K562 (cell line): Measurements from ENCODE around the gene KRT82. TPM values are rescaled to one million over a fixed set of nuclear protein-coding genes. Genes with fewer than 3 reads are reported as not detected.

ENCODE experiments used
- ATAC-seq: fragments of 200-7000 bp; cut with Tn5 transposase; 3 replicates; pipeline ENCODE4 v1.9.1; 2020; ENCODE audit warnings: moderate library complexity
- BruUV-seq: library from RNA; stranded (reverse); fragments of 400-500 nt; replicated peaks from 2 replicates; lab custom pipeline; 2021; lab: Mats Ljungman, UMichigan
- CTCF ChIA-PET: fragments of 300-600 bp; formaldehyde crosslinking; extraction: SDS; loops from one replicate; lab custom pipeline; 2021; ENCODE audit warnings: low intra/inter-chr PET ratio; lab: Yijun Ruan, JAX
- POLR2A ChIA-PET: fragments of 300-600, 350-650 bp; sonication (Branson Sonifier 250); formaldehyde crosslinking; extraction: SDS; loops from one replicate; lab custom pipeline; 2021; ENCODE audit warnings: antibody characterized with exemption, inconsistent platforms; lab: Yijun Ruan, JAX
- DNase-seq, 4 experiments: peaks; one replicate each; pipeline versions ENCODE4 v3.0.0 to v3.0.0-alpha.2; 2011 to 2018; ENCODE audit warnings: low spot score in 3 of 4, mixed read lengths in 3 of 4; ENCODE audit errors: extremely low read depth in 1 of 4
- FAIRE-seq: peaks from 2 replicates; lab custom pipeline; 2011; peaks lifted over from hg19 to GRCh38; lab: Jason Lieb, UNC
- H2AFZ ChIP-seq: 2 replicates; pipeline ENCODE4 v1.6.0; 2011; ENCODE audit warnings: low read depth, low read length, control low read depth, inconsistent platforms
- H3K27ac ChIP-seq: fragments of 200-600 bp; 3 replicates; pipeline ENCODE4 v1.8.0; 2011; ENCODE audit warnings: low read depth, mild to moderate bottlenecking, control low read depth, inconsistent platforms, low read length, moderate library complexity, mixed read lengths; ENCODE audit errors: extremely low read depth
- H3K27me3 ChIP-seq, 2 experiments: fragments of 300-600 bp in 1 of 2; 2 replicates in 1 of 2; 3 replicates in 1 of 2; pipeline versions ENCODE4 v1.6.0 to v1.8.0; 2011; ENCODE audit warnings: inconsistent platforms in 2 of 2, low read length in 2 of 2, mild to moderate bottlenecking in 1 of 2, mixed read lengths in 1 of 2, moderate library complexity in 1 of 2; ENCODE audit not compliant: control insufficient read depth in 2 of 2, insufficient read depth in 2 of 2
- H3K36me3 ChIP-seq: fragments of 300-600 bp; 3 replicates; pipeline ENCODE4 v1.8.0; 2011; ENCODE audit warnings: mild to moderate bottlenecking, low read length, inconsistent platforms; ENCODE audit not compliant: control insufficient read depth, insufficient read depth
- H3K4me1 ChIP-seq, 2 experiments: fragments of 200-600 bp in 1 of 2; replicated peaks in 1 of 2; 2 replicates in 1 of 2; 3 replicates in 1 of 2; pipeline versions ENCODE4 v1.5.1 to v1.8.0; 2011; ENCODE audit warnings: inconsistent platforms in 2 of 2, low read length in 2 of 2, mild to moderate bottlenecking in 1 of 2, mixed read lengths in 1 of 2, moderate library complexity in 1 of 2; ENCODE audit not compliant: control insufficient read depth in 2 of 2, insufficient read depth in 2 of 2
- H3K4me2 ChIP-seq: 2 replicates; pipeline ENCODE4 v1.6.1; 2011; ENCODE audit warnings: low read length, control low read depth, inconsistent platforms, mixed read lengths; ENCODE audit not compliant: insufficient read depth
- H3K4me3 ChIP-seq: fragments of 200-600 bp; sonication (generic), shearing (Covaris generic); 2 replicates; pipeline ENCODE4 v1.5.1; 2016; ENCODE audit warnings: control low read depth, inconsistent platforms
- H3K79me2 ChIP-seq: fragments of 200-600 bp; 3 replicates; pipeline ENCODE4 v1.8.0; 2011; ENCODE audit warnings: low read length, inconsistent platforms; ENCODE audit not compliant: control insufficient read depth, insufficient read depth
- H3K9ac ChIP-seq, 2 experiments: 2 replicates each; pipeline versions ENCODE4 v1.6.0 to v1.6.1; 2011; ENCODE audit warnings: low read depth in 2 of 2, low read length in 2 of 2, control low read depth in 1 of 2, inconsistent platforms in 1 of 2, mild to moderate bottlenecking in 1 of 2, mixed read lengths in 1 of 2; ENCODE audit not compliant: insufficient read depth in 1 of 2
- H3K9me1 ChIP-seq: one replicate; pipeline ENCODE4 v1.6.0; 2011; ENCODE audit warnings: inconsistent platforms, mild to moderate bottlenecking, low read length, moderate library complexity; ENCODE audit not compliant: control insufficient read depth, insufficient read depth
- H3K9me3 ChIP-seq: replicated peaks from 2 replicates; pipeline ENCODE4 v1.5.1; 2011; ENCODE audit warnings: low read depth, low read length, inconsistent platforms; ENCODE audit not compliant: control insufficient read depth, insufficient read depth
- H4K20me1 ChIP-seq: replicated peaks from 2 replicates; pipeline ENCODE4 v1.6.1; 2011; ENCODE audit warnings: low read length, inconsistent platforms, mixed read lengths; ENCODE audit not compliant: control insufficient read depth, insufficient read depth
- CTCF ChIP-seq, 3 experiments: IDR thresholded peaks in 2 of 3; conservative IDR thresholded peaks in 1 of 3; 2 replicates each; pipeline ENCODE4 v1.5.1; 2011 to 2012; ENCODE audit warnings: low read length in 3 of 3, mild to moderate bottlenecking in 3 of 3, control low read depth in 2 of 3, improper control_type of control experiment in 1 of 3, inconsistent platforms in 1 of 3, low read depth in 1 of 3, mixed read lengths in 1 of 3, moderate library complexity in 1 of 3; ENCODE audit not compliant: insufficient read depth in 2 of 3
- ZNF561 ChIP-seq: fragments of 450-650 bp; formaldehyde crosslinking; conservative IDR thresholded peaks from 2 replicates; pipeline ENCODE4 v1.4.0; 2020; ENCODE audit warnings: mild to moderate bottlenecking, moderate library complexity
- WGBS: fragments of 100-300 bp; shearing (Covaris generic); methylation state at CpG from one replicate; pipeline ENCODE4 v1.1.6; 2016; ENCODE audit warnings: low coverage, mixed read lengths; ENCODE audit not compliant: insufficient coverage; ENCODE audit errors: missing lambda C conversion rate; 5-methylcytosine and 5-hydroxymethylcytosine counted together
- in situ Hi-C: fragments of 300-500 bp; cut with MboI; formaldehyde crosslinking; loops from 4 replicates; pipeline ENCODE4 v1.15.0; 2018; ENCODE audit warnings: inconsistent platforms, mixed read lengths
- intact Hi-C: fragments of 100-400 bp; cut with micrococcal nuclease; formaldehyde crosslinking; loops from 2 replicates; pipeline ENCODE4 v1.14.2; 2022
- polyA plus RNA-seq, 8 experiments: library from polyadenylated mRNA; depleted of rRNA in 4 of 8; stranded (reverse) in 5 of 8; unstranded in 3 of 8; fragments of >200 nt; fragmentation: Nextera tagmentation in 2 of 8; fragmentation: Illumina TruSeq in 1 of 8; extraction: Ambion mirVana in 2 of 8; extraction: Trizol in 1 of 8; gene quantifications; 2 replicates each; pipeline versions ENCODE4 v1.2.1 to v1.2.3, GENCODE V29; 2011 to 2014; ENCODE audit warnings: inconsistent platforms in 1 of 8, missing spikeins in 1 of 8
- total RNA-seq, 7 experiments: library from RNA; depleted of rRNA in 6 of 7; stranded (reverse); fragments of >200 nt in 6 of 7; fragmentation: Illumina TruSeq in 2 of 7; extraction: Trizol in 2 of 7; gene quantifications; 2 replicates each; pipeline versions ENCODE4 v1.2.1 to v1.2.3, GENCODE V29; 2011 to 2021; ENCODE audit warnings: low replicate concordance in 1 of 7

KRT82 gene
- total and polyA plus RNA-seq, 9 of the 15 experiments (the other 6 are each of a cell fraction or from before 2014, with no cell fraction given): not detected

- 3% methylated on average over 3 of the region's 3 CpGs for WGBS
- H3K4me1 ChIP-seq: no peaks in the 10 kb centered on the region
Measured at GRCh38 chr12:52404951-52405350, 1.2 kb downstream of the KRT82 start.

More at GRCh38 chr12:52404951-52405350, 1.2 kb downstream of the KRT82 start:
- ChIA-PET CTCF (no interaction called here), POLR2A (interaction anchor here (0.9 kb wide), 1 partner anchor 18 kb away, joined by 3 read pairs; no protein-coding TSS in a partner anchor)
- H3K9me1 ChIP-seq: no peaks in the 10 kb centered on the region
- H3K27me3 ChIP-seq: peaks cover 0 to 69% of the 10 kb centered on the region in 2 experiments; a peak in 4 of 5 replicates
- DNase-seq: no peak
- H2AFZ ChIP-seq: no peak overlapping the region
- no peaks in the 10 kb centered on the region for H3K79me2 ChIP-seq
- FAIRE-seq: no peak
- ATAC-seq: no peak
- H3K4me3 ChIP-seq: no peak overlapping the region
- in situ Hi-C loops: no loop called here
- H3K4me2 ChIP-seq: no peak overlapping the region
- H3K36me3 ChIP-seq: no peaks in the 10 kb centered on the region
- BruUV-seq: no TSS peak
- no peak overlapping the region for H3K9ac ChIP-seq
- TF ChIP-seq ZNF561 (CRISPR knock-in tag) (no peak), CTCF (IDR thresholded peaks at IDR 0.05 in 2 of 3, conservative IDR thresholded peaks at IDR 0.05 in 1 of 3; ENCODE audit: insufficient read depth in 2 of 3, low read depth in 1 of 3, low read length in 3 of 3) (peak in 1 of 3 experiments; percentile 28; a peak in 1 of 6 replicates)
- H3K27ac ChIP-seq: no peak overlapping the region
- H3K9me3 ChIP-seq: no peaks in the 10 kb centered on the region
- intact Hi-C loops: no loop called here
- no peaks in the 10 kb centered on the region for H4K20me1 ChIP-seq
